SJCRH30 (cell line): ENCODE data around the gene PRSS22. TPM values are rescaled to one million over a fixed set of nuclear protein-coding genes. Genes with fewer than 3 reads are reported as not detected.

Source experiments
- DNase-seq, 2 experiments: peaks; one replicate each; pipeline ENCODE4 v3.0.0-alpha.2; 2015 to 2020
- H3K27ac ChIP-seq: fragments of 250-450 bp; sonication (Bioruptor Pico); 2 replicates; pipeline ENCODE4 v1.5.1; 2020; ENCODE audit warnings: mild to moderate bottlenecking, moderate library complexity
- H3K27me3 ChIP-seq: fragments of 250-450 bp; sonication (Bioruptor Pico); 2 replicates; pipeline ENCODE4 v1.5.1; 2020; ENCODE audit warnings: mild to moderate bottlenecking, moderate library complexity
- H3K36me3 ChIP-seq: fragments of 250-450 bp; sonication (Bioruptor Pico); 2 replicates; pipeline ENCODE4 v1.5.1; 2020; ENCODE audit warnings: mild to moderate bottlenecking, moderate library complexity
- H3K4me1 ChIP-seq: fragments of 250-450 bp; sonication (Bioruptor Pico); 2 replicates; pipeline ENCODE4 v1.5.1; 2020; ENCODE audit warnings: mild to moderate bottlenecking, moderate library complexity
- H3K4me3 ChIP-seq: fragments of 250-450 bp; sonication (Bioruptor Pico); 2 replicates; pipeline ENCODE4 v1.5.1; 2020; ENCODE audit warnings: mild to moderate bottlenecking, moderate library complexity
- H3K9me3 ChIP-seq: fragments of 250-450 bp; sonication (Bioruptor Pico); replicated peaks from 2 replicates; pipeline ENCODE4 v1.5.1; 2020; ENCODE audit warnings: mild to moderate bottlenecking, moderate library complexity
- total RNA-seq: library from RNA; depleted of rRNA; stranded (reverse); fragments of >200 nt; shearing (Covaris generic); gene quantifications from 2 replicates; pipeline ENCODE4 v1.2.3, GENCODE V29; 2014

Gene PRSS22
- total RNA-seq, 1 experiment from 2014 or later: not detected

- Histone ChIP-seq H3K27ac (no peak overlapping the region), H3K36me3 (no peaks in the 10 kb centered on the region), H3K9me3 (no peaks in the 10 kb centered on the region), H3K4me1 (peaks cover 11% of the 10 kb centered on the region; the same call in 1 of the 2 replicates), H3K27me3 (no peaks in the 10 kb centered on the region), H3K4me3 (no peak overlapping the region)
- no peak for DNase-seq
Measured at GRCh38 chr16:2895813-2896212, 37.8 kb upstream of the PRSS22 start.

DNA sequence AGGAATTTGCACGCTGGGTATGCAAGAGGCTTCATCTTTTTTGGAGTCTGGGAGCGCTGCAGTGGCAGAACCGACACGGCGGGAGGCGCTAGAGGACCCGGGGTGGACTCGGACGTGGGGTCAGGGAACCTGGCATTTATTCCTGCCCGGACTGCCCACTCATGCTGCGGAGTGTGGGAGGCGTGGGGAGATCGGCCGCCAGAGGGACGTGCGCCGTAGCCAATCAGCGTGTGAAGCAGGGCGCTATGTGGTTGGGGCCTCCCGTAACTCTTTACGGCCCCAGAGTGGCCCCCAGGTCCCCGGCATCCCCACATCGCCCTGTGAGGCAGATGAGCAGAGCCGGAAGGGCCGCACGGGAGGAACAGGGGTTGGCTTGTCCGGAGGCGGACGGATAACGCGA is 36.3 kb upstream of the PRSS22 start:
- no peak for DNase-seq
- no peak overlapping the region for H3K27ac ChIP-seq
- no peaks in the 10 kb centered on the region for H3K27me3 ChIP-seq
- peaks cover 14% of the 10 kb centered on the region; the same call in 1 of the 2 replicates for H3K4me1 ChIP-seq
- no peaks in the 10 kb centered on the region for H3K36me3 ChIP-seq
- no peak overlapping the region for H3K4me3 ChIP-seq
- no peaks in the 10 kb centered on the region for H3K9me3 ChIP-seq

- Histone ChIP-seq H3K4me3 (peak overlapping the region; percentile 82), H3K9me3 (no peaks in the 10 kb centered on the region), H3K36me3 (no peaks in the 10 kb centered on the region), H3K4me1 (no peaks in the 10 kb centered on the region), H3K27ac (peak overlapping the region; percentile 79), H3K27me3 (no peaks in the 10 kb centered on the region)
- DNase-seq: peak; percentile 29 to 52
Measured at GRCh38 chr16:2884041-2884451, 26.1 kb upstream of the PRSS22 start.

GRCh38 chr16:2883458-2883908 is 25.5 kb upstream of the PRSS22 start:
- H3K4me3 ChIP-seq: peak overlapping the region; percentile 82
- H3K36me3 ChIP-seq: no peaks in the 10 kb centered on the region
- peak; percentile 43 to 48 for DNase-seq
- no peaks in the 10 kb centered on the region for H3K9me3 ChIP-seq
- H3K27ac ChIP-seq: peak overlapping the region; percentile 79
- H3K4me1 ChIP-seq: no peaks in the 10 kb centered on the region
- no peaks in the 10 kb centered on the region for H3K27me3 ChIP-seq

DNA sequence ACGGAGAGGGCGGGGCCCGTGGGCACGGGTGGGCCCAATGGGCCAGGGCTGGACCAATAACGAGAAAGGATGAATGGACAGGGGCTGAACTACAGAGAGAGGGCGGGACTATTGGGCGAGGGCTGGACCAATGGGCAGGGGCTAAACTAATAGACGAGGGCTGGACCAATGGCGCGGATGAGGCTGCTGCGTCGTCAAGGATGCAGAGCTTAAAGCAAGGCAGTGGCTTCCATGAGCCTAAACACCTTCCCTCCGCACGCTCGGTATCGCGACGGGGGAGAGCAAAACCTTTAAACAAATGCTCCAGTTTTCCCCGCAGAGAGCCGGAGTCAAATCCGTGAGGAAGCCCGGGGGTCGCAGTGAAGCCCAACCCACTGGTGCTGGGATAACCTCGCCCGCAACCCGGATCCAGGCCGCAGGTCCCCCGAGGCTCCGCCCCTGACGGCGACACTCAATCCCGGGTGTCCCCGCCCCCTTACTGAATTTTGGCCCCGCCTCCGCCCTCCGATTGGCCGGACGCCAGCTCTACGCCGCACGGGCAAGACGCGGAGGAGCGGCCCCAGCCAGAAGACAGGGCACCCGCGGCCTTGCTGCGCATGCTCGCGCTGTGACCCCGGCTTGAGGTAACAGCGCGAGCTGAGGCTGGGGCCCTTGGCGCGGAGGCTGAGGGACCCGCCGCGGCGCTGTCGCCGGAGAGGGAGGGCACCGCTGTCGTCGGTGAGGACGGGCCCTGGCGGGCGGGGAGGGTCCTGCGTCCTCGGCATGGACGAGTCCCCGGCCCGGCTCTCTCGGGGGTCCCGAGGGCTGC is 24.9 kb upstream of the PRSS22 start, which contains the start of gene FLYWCH2:
Gene FLYWCH2 (plus strand): TSS at position 566 of the 808 bp plus-strand sequence. CDS start 13,235 bp downstream, outside the sequence.
- Histone ChIP-seq H3K27me3 (no peaks in the 10 kb centered on the region), H3K9me3 (no peaks in the 10 kb centered on the region), H3K4me3 (peak within 1 kb of the TSS; percentile 82), H3K27ac (peak within 1 kb of the TSS; percentile 79), H3K4me1 (no peaks in the 10 kb centered on the region), H3K36me3 (no peaks in the 10 kb centered on the region)
- DNase-seq: peak; percentile 98

DNA sequence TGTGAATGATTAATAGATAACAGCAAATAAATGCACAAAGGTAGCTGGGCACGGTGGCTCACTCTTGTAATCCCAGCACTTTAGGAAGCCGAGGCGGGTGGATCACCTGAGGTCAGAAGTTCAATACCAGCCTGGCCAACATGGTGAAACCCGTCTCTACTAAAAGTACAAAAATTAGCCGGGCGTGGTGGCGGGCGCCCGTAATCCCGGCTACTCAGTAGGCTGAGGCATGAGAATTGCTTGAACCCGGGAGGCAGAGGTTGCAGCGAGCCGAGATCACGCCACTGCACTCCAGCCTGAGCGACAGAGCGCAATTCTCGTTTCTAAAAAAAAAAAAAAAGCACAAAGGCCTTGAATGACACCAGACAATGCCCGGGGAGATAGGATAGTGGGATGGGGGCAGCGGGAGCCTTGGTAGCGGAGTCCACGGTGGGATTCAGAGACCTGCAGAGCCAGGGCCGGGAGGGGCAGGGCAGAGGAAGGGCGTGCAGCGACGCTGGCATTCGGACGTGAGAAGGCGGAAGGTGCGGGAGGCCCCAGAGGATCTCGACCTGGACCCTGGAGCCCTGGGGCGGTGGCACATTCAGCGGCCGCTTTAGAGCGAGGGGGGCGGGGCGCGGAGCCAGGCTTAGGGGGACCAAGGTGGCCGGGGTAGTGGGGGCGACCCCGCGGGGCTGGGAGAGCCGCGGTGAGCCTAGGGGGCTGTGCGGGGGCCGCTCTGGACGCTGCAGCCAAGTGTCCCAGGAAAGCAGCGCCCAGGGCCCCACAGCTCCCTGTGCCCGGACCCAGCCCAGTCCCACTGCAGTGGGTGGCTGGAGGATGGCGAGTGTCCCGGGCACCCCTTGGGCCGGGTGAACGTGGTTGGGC is 24.0 kb upstream of the PRSS22 start:
- DNase-seq: peak; percentile 39 to 45
- no peaks in the 10 kb centered on the region for H3K36me3 ChIP-seq
- H3K4me1 ChIP-seq: no peaks in the 10 kb centered on the region
- no peaks in the 10 kb centered on the region for H3K9me3 ChIP-seq
- peak overlapping the region; percentile 82 for H3K4me3 ChIP-seq
- H3K27ac ChIP-seq: no peak overlapping the region; the same call in 1 of the 2 replicates
- H3K27me3 ChIP-seq: no peaks in the 10 kb centered on the region

DNA sequence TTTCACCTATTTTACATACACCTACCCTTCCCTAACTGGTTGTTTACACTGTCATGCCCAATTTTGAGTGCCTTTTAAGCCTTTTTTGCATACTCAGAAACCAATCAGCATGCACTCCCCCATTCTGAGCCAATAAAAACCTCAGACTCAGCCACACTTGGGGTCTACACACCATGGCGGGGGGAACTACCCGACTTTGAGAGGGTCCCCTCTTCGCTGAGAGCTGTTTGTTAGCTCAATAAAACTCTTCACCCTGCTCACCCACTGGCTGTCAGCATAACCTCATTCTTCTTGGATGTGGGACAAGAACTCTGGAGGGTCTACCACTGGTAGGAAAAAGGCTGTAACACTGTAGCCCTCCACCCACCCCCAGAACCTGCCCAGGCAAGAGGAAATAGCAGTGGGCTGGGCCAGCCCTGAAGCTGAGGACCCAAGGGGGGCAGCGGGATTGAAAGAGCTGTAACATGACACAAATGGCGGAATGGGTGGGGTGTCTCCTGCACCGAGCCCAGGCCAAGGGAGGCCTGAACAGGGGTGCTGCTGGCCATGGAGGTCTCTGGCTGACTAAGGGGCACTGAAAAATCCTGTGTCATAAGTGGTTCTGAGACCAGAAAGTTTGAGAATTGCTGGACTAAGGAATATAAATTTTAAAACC is 22.0 kb upstream of the PRSS22 start:
- H3K27ac ChIP-seq: no peak overlapping the region

GRCh38 chr16:2874912-2875362 is 17.0 kb upstream of the PRSS22 start:
- peak; percentile 72 to 83 for DNase-seq
- no peaks in the 10 kb centered on the region for H3K9me3 ChIP-seq
- H3K4me3 ChIP-seq: no peak overlapping the region
- H3K27ac ChIP-seq: no peak overlapping the region
- H3K36me3 ChIP-seq: no peaks in the 10 kb centered on the region
- H3K4me1 ChIP-seq: peaks cover 11% of the 10 kb centered on the region
- no peaks in the 10 kb centered on the region for H3K27me3 ChIP-seq

More for the DNA sequence above, 22.0 kb upstream of the PRSS22 start:
- no peaks in the 10 kb centered on the region for H3K27me3 ChIP-seq
- H3K4me3 ChIP-seq: no peak overlapping the region
- H3K9me3 ChIP-seq: no peaks in the 10 kb centered on the region
- H3K4me1 ChIP-seq: no peaks in the 10 kb centered on the region
- no peaks in the 10 kb centered on the region for H3K36me3 ChIP-seq
- no peak for DNase-seq

DNA sequence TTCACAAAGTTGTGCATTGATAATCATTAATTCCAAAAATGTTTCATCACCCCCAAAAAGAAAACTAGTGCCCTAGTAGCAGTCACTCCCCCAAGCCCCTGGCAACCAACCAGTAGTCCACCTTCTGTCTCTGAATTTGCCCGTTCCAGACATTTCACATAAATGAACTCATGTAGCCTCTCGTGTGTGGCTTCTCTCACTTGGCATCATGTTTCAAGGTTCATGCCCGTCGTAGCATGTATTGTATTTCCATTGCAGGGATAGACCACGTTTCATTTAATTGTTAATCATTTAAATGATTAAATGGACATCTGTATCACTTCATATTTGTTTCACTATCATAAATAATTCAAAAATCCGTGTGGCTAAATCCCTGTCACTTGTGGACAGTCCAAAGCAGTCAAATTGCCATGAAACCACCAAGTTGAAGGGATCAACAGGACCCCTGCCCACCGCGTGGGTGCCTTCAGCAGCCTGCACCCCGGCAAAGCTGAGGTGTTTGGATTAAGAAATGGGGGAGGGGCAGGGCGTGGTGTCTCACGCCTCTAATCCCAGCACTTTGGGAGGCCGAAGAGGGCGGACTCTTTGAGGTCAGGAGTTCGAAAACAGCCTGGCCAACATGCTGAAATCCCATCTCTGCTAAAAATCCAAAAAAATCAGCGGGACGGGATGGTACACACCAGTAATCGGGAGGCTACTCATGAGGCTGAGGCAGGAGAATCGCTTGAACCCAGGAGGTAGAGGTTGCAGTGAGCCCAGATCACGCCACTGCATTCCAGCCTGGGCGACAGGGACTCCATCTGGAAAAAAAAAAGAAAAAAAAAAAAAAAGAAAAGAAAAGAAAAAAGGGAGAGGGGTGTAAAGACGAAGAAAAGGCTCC is 16.3 kb upstream of the PRSS22 start:
- Histone ChIP-seq H3K4me3 (no peak overlapping the region), H3K9me3 (no peaks in the 10 kb centered on the region), H3K36me3 (no peaks in the 10 kb centered on the region), H3K27ac (no peak overlapping the region), H3K4me1 (peaks cover 11% of the 10 kb centered on the region), H3K27me3 (no peaks in the 10 kb centered on the region)
- peak; percentile 27 to 60 for DNase-seq

GRCh38 chr16:2871926-2872325 is 14.0 kb upstream of the PRSS22 start:
- peaks cover 16% of the 10 kb centered on the region for H3K4me1 ChIP-seq
- no peak for DNase-seq
- H3K9me3 ChIP-seq: no peaks in the 10 kb centered on the region
- no peaks in the 10 kb centered on the region for H3K27me3 ChIP-seq
- H3K4me3 ChIP-seq: no peak overlapping the region
- H3K36me3 ChIP-seq: no peaks in the 10 kb centered on the region
- no peak overlapping the region for H3K27ac ChIP-seq

GRCh38 chr16:2867987-2868789 is 10.2 kb upstream of the PRSS22 start:
- peak overlapping the region; percentile 84 for H3K4me3 ChIP-seq
- H3K36me3 ChIP-seq: no peaks in the 10 kb centered on the region
- no peaks in the 10 kb centered on the region for H3K9me3 ChIP-seq
- peaks cover 5% of the 10 kb centered on the region for H3K4me1 ChIP-seq
- H3K27me3 ChIP-seq: no peaks in the 10 kb centered on the region
- peak; percentile 90 to 94 for DNase-seq
- H3K27ac ChIP-seq: peak overlapping the region; percentile 85

- no peak for DNase-seq
- Histone ChIP-seq H3K4me1 (peaks cover 5% of the 10 kb centered on the region; the same call in 1 of the 2 replicates), H3K9me3 (no peaks in the 10 kb centered on the region), H3K4me3 (peak overlapping the region; percentile 84), H3K36me3 (no peaks in the 10 kb centered on the region), H3K27me3 (no peaks in the 10 kb centered on the region), H3K27ac (peak overlapping the region; percentile 85)
Measured at GRCh38 chr16:2867661-2867986, 9.7 kb upstream of the PRSS22 start.

DNA sequence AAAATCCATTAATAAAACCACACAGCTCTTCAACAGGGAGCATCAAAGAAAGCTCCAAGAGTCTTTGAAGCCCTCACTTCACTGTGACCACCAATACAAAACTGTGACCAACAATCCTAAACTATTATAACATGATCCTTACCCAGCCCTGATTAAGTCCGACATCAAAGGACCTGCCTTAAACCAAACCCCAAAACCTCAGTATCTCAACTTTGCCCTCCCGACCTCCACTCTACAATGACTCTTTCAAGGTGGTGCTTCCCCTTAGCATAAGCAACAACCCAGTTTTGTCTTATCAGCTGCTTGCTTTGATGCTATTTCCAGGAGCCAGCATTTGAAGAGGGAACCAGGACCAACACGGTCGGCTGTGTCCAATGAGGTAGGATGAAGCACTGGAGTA is 8.5 kb upstream of the PRSS22 start:
- H3K27ac ChIP-seq: no peak overlapping the region
- H3K4me1 ChIP-seq: peaks cover 5% of the 10 kb centered on the region; the same call in 1 of the 2 replicates
- H3K9me3 ChIP-seq: no peaks in the 10 kb centered on the region
- no peaks in the 10 kb centered on the region for H3K36me3 ChIP-seq
- DNase-seq: no peak
- no peaks in the 10 kb centered on the region for H3K27me3 ChIP-seq
- H3K4me3 ChIP-seq: no peak overlapping the region
